NOMO-1 treated with DMSO at 0.1 percent for 48 hours (cell line): ENCODE measurements around the gene GRB10.

ENCODE experiments used
- DNase-seq: peaks from one replicate; lab custom pipeline; 2025; ENCODE audit not compliant: unreplicated experiment; lab: John Stamatoyannopoulos, UW

GRB10 gene

GRCh38 chr7:50782375-50783208, at the start of gene GRB10:
Gene GRB10 (minus strand): TSS chr7:50782896. CDS start chr7:50732322, 50,574 bp downstream.
- no peak for DNase-seq

GRCh38 chr7:50828801-50829200, 46.1 kb upstream of the GRB10 start:
- no peak for DNase-seq

GRCh38 chr7:50828116-50828515, 45.4 kb upstream of the GRB10 start:
- no peak for DNase-seq

GRCh38 chr7:50827281-50827680, 44.6 kb upstream of the GRB10 start:
- DNase-seq: no peak

- peak; percentile 25 for DNase-seq
These were observed 43.9 kb upstream of the GRB10 start for GRCh38 chr7:50826371-50827172.

GRCh38 chr7:50825465-50825864, 42.8 kb upstream of the GRB10 start:
- no peak for DNase-seq

GRCh38 chr7:50824882-50825281, 42.2 kb upstream of the GRB10 start:
- DNase-seq: no peak

GRCh38 chr7:50822706-50823105, 40.0 kb upstream of the GRB10 start:
- no peak for DNase-seq

GRCh38 chr7:50822110-50822509, 39.4 kb upstream of the GRB10 start:
- DNase-seq: no peak

- DNase-seq: no peak
These were observed 38.8 kb upstream of the GRB10 start for GRCh38 chr7:50821457-50822008.

GRCh38 chr7:50818324-50818723, 35.6 kb upstream of the GRB10 start:
- DNase-seq: no peak

- DNase-seq: no peak
These were observed 34.9 kb upstream of the GRB10 start for GRCh38 chr7:50817561-50817960.

GRCh38 chr7:50815138-50815537, 32.4 kb upstream of the GRB10 start:
- no peak for DNase-seq

GRCh38 chr7:50814166-50814565, 31.5 kb upstream of the GRB10 start:
- no peak for DNase-seq

- no peak for DNase-seq
These were observed 30.3 kb upstream of the GRB10 start for GRCh38 chr7:50812841-50813475.

- no peak for DNase-seq
These were observed 29.4 kb upstream of the GRB10 start for GRCh38 chr7:50812094-50812493.

- DNase-seq: no peak
These were observed 25.7 kb upstream of the GRB10 start for GRCh38 chr7:50808282-50808888.

- DNase-seq: no peak
These were observed 24.5 kb upstream of the GRB10 start for GRCh38 chr7:50807026-50807730.

GRCh38 chr7:50806143-50806542, 23.4 kb upstream of the GRB10 start:
- no peak for DNase-seq

GRCh38 chr7:50805447-50806125, 22.9 kb upstream of the GRB10 start:
- DNase-seq: no peak
